ENCODE measurements around the gene HIF1A.

- TF ChIP-seq CTCF (IDR thresholded peaks at IDR 0.05; ENCODE audit: low read length) (no peak), EZH2 (IDR thresholded peaks at IDR 0.05; ENCODE audit: borderline replicate concordance, low read length) (no peak)
Measured at GRCh38 chr14:61704554-61704953, 9.2 kb downstream of the HIF1A start.
